B cell (primary cell): ENCODE data around the gene RPS6KL1. TPM values are rescaled to one million over a fixed set of nuclear protein-coding genes. Genes with fewer than 3 reads are reported as not detected.

ENCODE experiments used
- ATAC-seq: fragments of 200-7000 bp; cut with Tn5 transposase; one replicate; pipeline ENCODE4 v1.10.0; 2021; ENCODE audit warnings: low read depth, mild to moderate bottlenecking, moderate number of reproducible peaks, moderate library complexity
- CTCF ChIA-PET: fragments of 350-600 bp; sonication (Branson Sonifier 250); formaldehyde crosslinking; loops from one replicate; lab custom pipeline; 2021; ENCODE audit warnings: antibody characterized with exemption, inconsistent platforms; lab: Charles Lee
- POLR2A ChIA-PET: fragments of 350-600 bp; sonication (Branson Sonifier 250); formaldehyde crosslinking; loops from one replicate; lab custom pipeline; 2021; ENCODE audit warnings: antibody characterized with exemption; lab: Charles Lee
- DNase-seq: peaks from one replicate; pipeline ENCODE4 v3.0.0; 2013
- H2AFZ ChIP-seq: 2 replicates; pipeline ENCODE4 v1.6.1; 2012; ENCODE audit warnings: mild to moderate bottlenecking, low read depth, low read length; ENCODE audit not compliant: insufficient read depth, poor library complexity, severe bottlenecking
- H3K27ac ChIP-seq, 2 donors: 1 replicate in 1 of 2; 2 replicates in 1 of 2; pipeline ENCODE4 v1.5.1; 2012 to 2013; ENCODE audit warnings: low read length in 2 of 2, mild to moderate bottlenecking in 2 of 2, moderate library complexity in 1 of 2
- H3K27me3 ChIP-seq, 4 experiments: fragments of 200-600 bp in 1 of 4; sonication (generic) in 1 of 4; replicated peaks in 1 of 4; 1 replicate in 2 of 4; 2 replicates in 2 of 4; pipeline versions ENCODE4 v1.6.1 to v1.7.0; 2013 to 2016; ENCODE audit warnings: low read length in 3 of 4, mild to moderate bottlenecking in 2 of 4, mixed read lengths in 1 of 4, moderate library complexity in 1 of 4; ENCODE audit not compliant: insufficient read depth in 4 of 4, control insufficient read depth in 3 of 4; ENCODE audit errors: control extremely low read depth in 1 of 4
- H3K36me3 ChIP-seq, 2 experiments: replicated peaks in 1 of 2; 1 replicate in 1 of 2; 2 replicates in 1 of 2; pipeline versions ENCODE4 v1.6.1 to v1.7.1; 2013; ENCODE audit warnings: low read length in 1 of 2; ENCODE audit not compliant: insufficient read depth in 2 of 2, control insufficient read depth in 1 of 2; ENCODE audit errors: control extremely low read depth in 1 of 2, extremely low read depth in 1 of 2
- H3K4me1 ChIP-seq, 2 donors: fragments of 200-600 bp in 1 of 2; sonication (generic) in 1 of 2; 1 replicate in 1 of 2; 2 replicates in 1 of 2; pipeline versions ENCODE4 v1.5.1 to v1.6.1; 2013 to 2017; ENCODE audit warnings: low read length in 2 of 2; ENCODE audit not compliant: control insufficient read depth in 2 of 2, insufficient read depth in 2 of 2
- H3K4me2 ChIP-seq: replicated peaks from 2 replicates; pipeline ENCODE3; 2012; ENCODE audit warnings: mild to moderate bottlenecking, low read depth, low read length; ENCODE audit not compliant: poor library complexity, severe bottlenecking
- H3K4me3 ChIP-seq, 5 experiments: fragments of 200-600 bp in 1 of 5; sonication (generic) in 1 of 5; 1 replicate in 3 of 5; 2 replicates in 2 of 5; pipeline versions ENCODE4 v1.5.1 to v1.7.0; 2011 to 2016; ENCODE audit warnings: low read length in 4 of 5, mild to moderate bottlenecking in 4 of 5, low read depth in 2 of 5, control low read depth in 1 of 5, moderate library complexity in 1 of 5; ENCODE audit not compliant: insufficient read depth in 1 of 5; ENCODE audit errors: control extremely low read depth in 1 of 5, extremely low read depth in 1 of 5
- H3K79me2 ChIP-seq: fragments of 200-600 bp; sonication (generic); one replicate; pipeline ENCODE4 v1.6.0; 2016; ENCODE audit warnings: low read length; ENCODE audit not compliant: control insufficient read depth, insufficient read depth
- H3K9ac ChIP-seq: fragments of 200-600 bp; sonication (generic); 2 replicates; pipeline ENCODE4 v1.6.1; 2017; ENCODE audit warnings: mild to moderate bottlenecking, low read length, moderate library complexity
- H3K9me3 ChIP-seq, 3 donors: one replicate each; pipeline versions ENCODE4 v1.6.1 to v1.7.1; 2013; ENCODE audit warnings: low read length in 2 of 3; ENCODE audit not compliant: control insufficient read depth in 2 of 3, insufficient read depth in 1 of 3; ENCODE audit errors: control extremely low read depth in 1 of 3
- H4K20me1 ChIP-seq: 2 replicates; pipeline ENCODE4 v1.6.0; 2012; ENCODE audit warnings: mild to moderate bottlenecking, low read length; ENCODE audit not compliant: insufficient read depth, control insufficient read depth, poor library complexity, severe bottlenecking
- H3K27ac Mint-ChIP-seq: one replicate; pipeline ENCODE4 v1.8.0; 2021; ENCODE audit warnings: mixed read lengths
- H3K27me3 Mint-ChIP-seq: one replicate; pipeline ENCODE4 v1.8.0; 2021; ENCODE audit warnings: mixed read lengths
- H3K4me1 Mint-ChIP-seq: one replicate; pipeline ENCODE4 v1.8.0; 2021; ENCODE audit warnings: mixed read lengths
- H3K4me3 Mint-ChIP-seq: one replicate; pipeline ENCODE4 v1.8.0; 2021; ENCODE audit warnings: mixed read lengths
- H3K9me3 Mint-ChIP-seq: one replicate; pipeline ENCODE4 v1.8.0; 2022; ENCODE audit warnings: mixed read lengths; ENCODE audit not compliant: insufficient read depth
- EZH2 ChIP-seq: IDR thresholded peaks from 2 replicates; pipeline ENCODE4 v1.6.1; 2012; ENCODE audit warnings: borderline replicate concordance, low read depth, mild to moderate bottlenecking, moderate library complexity, low read length; ENCODE audit not compliant: insufficient read depth, poor library complexity, severe bottlenecking
- WGBS: methylation state at CpG from one replicate; pipeline ENCODE4 v1.1.5; 2013; ENCODE audit warnings: missing lambda C conversion rate; ENCODE audit not compliant: insufficient coverage; 5-methylcytosine and 5-hydroxymethylcytosine counted together
- intact Hi-C: fragments of 100-400 bp; cut with micrococcal nuclease; formaldehyde crosslinking; loops from one replicate; pipeline ENCODE4 v1.10.0; 2022
- polyA plus RNA-seq: library from polyadenylated mRNA; depleted of rRNA; stranded (reverse); fragments of >200 nt; gene quantifications from 2 replicates; pipeline ENCODE4 v1.2.3, GENCODE V29; 2012
- total RNA-seq, 2 donors: library from RNA; stranded (reverse); fragments of 120-200 nt in 1 of 2; gene quantifications; 1 replicate in 1 of 2; 2 replicates in 1 of 2; pipeline versions ENCODE4 v1.2.3 to v1.2.4, GENCODE V29; 2013 to 2022
- TF ChIP-seq, protein P1 (sequence below): fragments of 200-600 bp; IDR thresholded peaks from one replicate; pipeline ENCODE4 v1.8.0; 2022; ENCODE audit warnings: antibody characterized with exemption, mild to moderate bottlenecking

The RPS6KL1 gene
- total and polyA plus RNA-seq, 2 donors (not counting 1 experiment from before 2014, with no cell fraction given): 3.4 to 4.4 TPM

DNA sequence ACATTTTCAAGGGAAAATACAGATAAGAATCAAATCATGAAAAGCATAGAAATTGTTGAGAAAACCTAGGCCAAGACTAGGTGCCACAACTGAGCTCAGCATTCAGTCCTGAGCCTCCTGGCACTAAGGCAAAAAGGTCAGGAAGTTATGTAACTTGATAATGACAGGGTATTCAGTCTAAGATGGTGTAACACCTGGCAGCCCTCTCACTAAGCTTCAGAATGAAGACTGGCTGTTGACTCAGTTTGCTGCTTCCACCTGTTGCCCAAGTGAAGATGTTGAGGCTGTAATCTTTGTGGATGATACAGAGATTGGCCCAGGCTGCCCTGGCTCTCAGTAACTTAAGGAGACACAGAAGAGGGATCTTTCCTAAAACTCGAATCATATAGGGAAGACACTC is 66.7 kb downstream of the RPS6KL1 start:
- Mint-ChIP-seq H3K4me3 (no peak overlapping the region), H3K27me3 (no peaks in the 10 kb centered on the region), H3K4me1 (peaks cover 30% of the 10 kb centered on the region), H3K9me3 (no peaks in the 10 kb centered on the region), H3K27ac (no peak overlapping the region)
- DNase-seq: no peak
- Histone ChIP-seq H3K4me1 (peaks cover 3 to 33% of the 10 kb centered on the region in 2 donors), H3K27me3 (no peaks in the 10 kb centered on the region), H3K4me2 (no peak overlapping the region), H3K9me3 (no peaks in the 10 kb centered on the region), H3K79me2 (no peaks in the 10 kb centered on the region), H3K9ac (no peak overlapping the region), H3K36me3 (peaks cover 0 to 3% of the 10 kb centered on the region in 2 experiments), H2AFZ (no peak overlapping the region), H3K27ac (no peak overlapping the region), H3K4me3 (no peak overlapping the region), H4K20me1 (no peaks in the 10 kb centered on the region)
- no CpG with 5 or more reads among the region's 1 CpG for WGBS
- intact Hi-C loops: no loop called here
- ChIA-PET CTCF (interaction anchor here (0.8 to 41.3 kb wide), 7 partner anchors 8 to 232 kb away, joined by 3 to 926 read pairs (median 3); partner anchors contain the start of genes DLST and PROX2), POLR2A (no interaction called here)
- ATAC-seq: no peak
- no peak for TF ChIP-seq EZH2
- TF ChIP-seq, protein P1, sequence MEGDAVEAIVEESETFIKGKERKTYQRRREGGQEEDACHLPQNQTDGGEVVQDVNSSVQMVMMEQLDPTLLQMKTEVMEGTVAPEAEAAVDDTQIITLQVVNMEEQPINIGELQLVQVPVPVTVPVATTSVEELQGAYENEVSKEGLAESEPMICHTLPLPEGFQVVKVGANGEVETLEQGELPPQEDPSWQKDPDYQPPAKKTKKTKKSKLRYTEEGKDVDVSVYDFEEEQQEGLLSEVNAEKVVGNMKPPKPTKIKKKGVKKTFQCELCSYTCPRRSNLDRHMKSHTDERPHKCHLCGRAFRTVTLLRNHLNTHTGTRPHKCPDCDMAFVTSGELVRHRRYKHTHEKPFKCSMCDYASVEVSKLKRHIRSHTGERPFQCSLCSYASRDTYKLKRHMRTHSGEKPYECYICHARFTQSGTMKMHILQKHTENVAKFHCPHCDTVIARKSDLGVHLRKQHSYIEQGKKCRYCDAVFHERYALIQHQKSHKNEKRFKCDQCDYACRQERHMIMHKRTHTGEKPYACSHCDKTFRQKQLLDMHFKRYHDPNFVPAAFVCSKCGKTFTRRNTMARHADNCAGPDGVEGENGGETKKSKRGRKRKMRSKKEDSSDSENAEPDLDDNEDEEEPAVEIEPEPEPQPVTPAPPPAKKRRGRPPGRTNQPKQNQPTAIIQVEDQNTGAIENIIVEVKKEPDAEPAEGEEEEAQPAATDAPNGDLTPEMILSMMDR: no peak

DNA sequence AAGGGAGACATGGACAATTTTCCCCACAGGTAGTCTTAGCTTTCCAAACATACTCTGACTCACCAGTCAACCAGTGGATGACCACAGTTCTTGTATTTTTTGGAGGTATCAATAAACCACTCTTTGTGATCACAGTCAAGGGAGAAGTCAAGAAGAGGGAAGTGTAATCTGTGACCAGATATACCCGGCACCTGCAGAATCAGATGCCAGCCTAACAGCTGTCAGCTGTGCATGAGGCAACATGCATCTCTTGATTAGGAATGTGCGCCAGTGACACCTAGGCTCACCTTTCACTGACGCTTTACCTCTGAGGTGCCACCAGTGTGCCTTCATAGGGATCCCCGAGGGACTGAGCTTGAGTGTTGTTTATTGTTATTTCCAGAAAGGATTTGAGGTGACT is 67.1 kb downstream of the RPS6KL1 start:
- DNase-seq (no peak), ATAC-seq (no peak)
- ChIA-PET POLR2A (no interaction called here), CTCF (interaction anchor here (0.8 to 41.3 kb wide), 7 partner anchors 8 to 233 kb away, joined by 3 to 926 read pairs (median 3); partner anchors contain the start of genes DLST and PROX2)
- H3K4me1 Mint-ChIP-seq: peaks cover 29% of the 10 kb centered on the region
- intact Hi-C loops: no loop called here
- no peak overlapping the region for H3K9ac ChIP-seq
- no peaks in the 10 kb centered on the region for H3K9me3 ChIP-seq
- no peak overlapping the region for H2AFZ ChIP-seq
- H3K4me3 ChIP-seq: no peak overlapping the region
- H3K4me3 Mint-ChIP-seq: no peak overlapping the region
- peaks cover 3 to 30% of the 10 kb centered on the region in 2 donors for H3K4me1 ChIP-seq
- no peaks in the 10 kb centered on the region for H4K20me1 ChIP-seq
- H3K27ac ChIP-seq: no peak overlapping the region
- H3K79me2 ChIP-seq: no peaks in the 10 kb centered on the region
- peaks cover 0 to 3% of the 10 kb centered on the region in 2 experiments for H3K36me3 ChIP-seq
- no peaks in the 10 kb centered on the region for H3K9me3 Mint-ChIP-seq
- no peak for TF ChIP-seq EZH2
- TF ChIP-seq, protein P1: no peak
- WGBS: 35% methylated on average over 4 of the region's 4 CpGs
- no peaks in the 10 kb centered on the region for H3K27me3 Mint-ChIP-seq
- no peaks in the 10 kb centered on the region for H3K27me3 ChIP-seq
- no peak overlapping the region for H3K27ac Mint-ChIP-seq
- no peak overlapping the region for H3K4me2 ChIP-seq
